Fibroblast of skin of back (primary cell): ENCODE measurements around the gene ACOX2.

Source experiments
- DNase-seq: peaks from one replicate; pipeline ENCODE4 v3.0.0-alpha.2; 2013

Gene ACOX2

GRCh38 chr3:58471025-58471887, 65.7 kb downstream of the ACOX2 start:
- DNase-seq: peak; percentile 87

GRCh38 chr3:58470363-58471024, 66.5 kb downstream of the ACOX2 start:
- no peak for DNase-seq

GRCh38 chr3:58469096-58469495, 67.9 kb downstream of the ACOX2 start:
- no peak for DNase-seq

- no peak for DNase-seq
Measured at GRCh38 chr3:58466899-58467563, 70.0 kb downstream of the ACOX2 start.

- peak; percentile 8 for DNase-seq
Measured at GRCh38 chr3:58464866-58465265, 72.1 kb downstream of the ACOX2 start.

GRCh38 chr3:58463942-58464271, 73.1 kb downstream of the ACOX2 start:
- no peak for DNase-seq

GRCh38 chr3:58463181-58463941, 73.6 kb downstream of the ACOX2 start:
- DNase-seq: peak; percentile 85

GRCh38 chr3:58462829-58463180, 74.2 kb downstream of the ACOX2 start:
- DNase-seq: no peak

GRCh38 chr3:58459160-58459559, 77.8 kb downstream of the ACOX2 start:
- no peak for DNase-seq
